ENCODE data around the gene AK8.
"Not testable (repeated sequence)": the region's sequence is repeated elsewhere in the genome, so short reads cannot be mapped to it uniquely, and the experiment has no call there.

The AK8 gene

GRCh38 chr9:132795511-132796303, 82.4 kb downstream of the AK8 start:
- DNase-seq: no peak

GRCh38 chr9:132794730-132795380, 83.2 kb downstream of the AK8 start:
- DNase-seq: peak; percentile 6

- no peak for DNase-seq
These were observed 84.2 kb downstream of the AK8 start for GRCh38 chr9:132793606-132794580.

- DNase-seq: no peak
These were observed 85.5 kb downstream of the AK8 start for GRCh38 chr9:132792547-132792946.

GRCh38 chr9:132791699-132792240, 86.3 kb downstream of the AK8 start:
- no peak for DNase-seq

DNA sequence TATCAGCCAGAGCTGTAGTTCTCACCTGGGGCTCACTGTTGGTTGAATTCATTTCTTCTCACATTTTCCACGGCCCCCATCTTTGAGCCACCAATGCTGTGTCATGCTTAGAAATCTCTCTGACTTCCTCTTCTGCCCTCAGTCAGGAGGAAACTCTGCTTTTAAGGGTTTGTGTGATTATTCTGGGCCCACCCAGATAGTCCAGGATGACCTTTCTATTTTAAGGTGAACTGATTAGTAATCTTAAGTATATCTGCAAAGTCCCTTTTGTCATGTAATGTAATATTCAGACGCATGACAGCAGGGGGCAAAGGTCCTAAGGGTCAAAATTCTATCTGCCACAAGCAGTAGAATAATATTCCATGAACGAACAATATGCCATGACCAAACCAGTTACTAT, 88.4 kb downstream of the AK8 start:
- no peak for DNase-seq

DNA sequence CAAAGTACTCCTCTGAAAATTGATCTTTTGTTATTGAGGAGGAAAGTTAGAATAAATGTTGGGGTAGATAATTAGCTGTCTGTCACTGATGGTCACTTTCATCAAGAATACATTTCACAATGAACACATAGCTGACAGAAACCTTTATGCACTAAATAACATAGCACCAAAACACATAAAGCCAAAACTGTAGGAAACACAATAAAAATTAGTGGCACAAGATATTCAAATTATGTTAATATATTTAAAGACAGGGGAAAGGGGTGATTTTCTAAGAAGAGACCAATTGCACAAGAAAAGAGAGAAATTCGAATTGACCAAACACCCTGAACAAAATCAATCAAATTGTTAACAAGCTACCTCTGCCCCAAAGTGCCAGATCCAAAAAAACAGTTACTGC, 89.7 kb downstream of the AK8 start:
- DNase-seq: no peak

DNA sequence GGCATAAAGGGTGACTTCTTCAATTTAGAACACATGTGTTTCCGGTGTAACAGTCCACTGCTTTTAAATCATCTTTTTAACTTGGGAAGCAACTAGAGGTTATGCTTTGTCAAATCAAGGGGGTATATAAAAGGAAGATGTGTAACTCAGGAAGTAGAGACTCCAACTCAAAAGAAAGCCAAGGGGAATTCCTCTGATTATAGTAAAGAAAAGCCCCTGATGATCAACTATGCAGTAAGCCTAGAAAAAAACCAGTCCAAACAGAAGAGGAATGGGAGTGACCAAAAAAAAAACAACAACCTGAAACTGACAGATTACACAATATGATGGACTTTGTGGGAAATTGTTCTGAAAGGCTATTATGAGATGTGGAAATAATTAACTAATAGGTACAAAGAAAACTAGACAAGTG, 90.3 kb downstream of the AK8 start:
- no peak for DNase-seq

GRCh38 chr9:132784286-132784830, 93.7 kb downstream of the AK8 start:
- no peak for DNase-seq

DNA sequence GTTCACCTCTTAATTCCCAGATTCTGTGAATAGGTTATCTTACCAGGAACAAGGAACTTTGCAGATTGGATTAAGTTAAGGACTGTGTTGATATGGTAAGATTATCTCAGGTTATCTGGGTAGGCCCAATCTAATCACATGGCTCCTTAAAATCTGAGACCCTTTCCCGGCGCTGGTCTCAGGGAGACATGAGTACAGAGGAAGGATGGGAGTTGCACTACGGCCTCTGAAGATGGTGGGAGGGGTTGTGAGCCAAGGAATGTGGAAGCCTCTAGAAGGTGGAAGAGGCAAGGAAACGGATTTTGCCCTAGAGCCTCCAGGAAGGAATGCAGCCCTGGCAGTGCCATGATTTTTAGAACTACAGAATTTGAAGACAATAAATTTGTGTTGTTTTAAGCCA, 95.1 kb downstream of the AK8 start:
- no peak for DNase-seq

DNA sequence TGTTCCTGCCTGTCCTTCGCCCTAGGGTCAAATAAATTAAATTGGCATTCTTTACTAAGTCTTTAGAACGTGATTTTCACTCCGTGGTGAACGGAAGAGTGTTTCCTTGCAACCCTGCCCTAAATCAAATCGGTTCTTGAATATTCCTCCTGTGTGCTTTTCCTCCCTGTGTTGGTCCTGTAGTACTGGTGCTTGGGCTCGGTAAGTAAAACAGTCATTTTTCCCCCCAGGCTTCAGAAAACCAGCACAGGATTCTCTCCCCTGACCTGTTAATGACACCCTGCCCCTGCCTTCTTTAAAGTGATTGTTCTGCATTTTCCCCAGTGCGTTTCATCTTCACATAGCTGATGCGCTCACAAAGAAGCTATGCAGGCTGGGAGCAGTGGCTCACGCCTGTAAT, 96.0 kb downstream of the AK8 start:
- no peak for DNase-seq

- DNase-seq: no peak
These were observed 97.7 kb downstream of the AK8 start for GRCh38 chr9:132780230-132781007.

DNA sequence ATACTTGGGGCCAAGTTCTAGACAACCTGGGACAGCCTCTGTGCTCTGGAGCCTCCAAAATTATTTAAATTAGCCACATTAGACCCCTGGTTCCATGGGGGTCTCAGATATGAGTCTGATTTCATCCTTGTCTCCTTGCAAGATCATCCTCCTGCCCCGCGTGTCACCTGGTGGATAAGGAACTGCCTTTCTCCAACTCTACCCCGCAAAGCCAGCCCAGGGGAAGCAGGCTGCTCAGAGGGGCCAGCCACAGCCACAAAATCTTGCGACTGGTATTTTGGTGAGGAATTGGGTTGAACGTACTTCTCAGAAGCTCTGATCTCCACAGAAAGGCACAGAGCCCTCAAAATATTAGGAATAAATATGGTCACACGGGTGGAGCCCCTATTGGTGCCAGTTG, 101.2 kb downstream of the AK8 start:
- no peak for DNase-seq

DNA sequence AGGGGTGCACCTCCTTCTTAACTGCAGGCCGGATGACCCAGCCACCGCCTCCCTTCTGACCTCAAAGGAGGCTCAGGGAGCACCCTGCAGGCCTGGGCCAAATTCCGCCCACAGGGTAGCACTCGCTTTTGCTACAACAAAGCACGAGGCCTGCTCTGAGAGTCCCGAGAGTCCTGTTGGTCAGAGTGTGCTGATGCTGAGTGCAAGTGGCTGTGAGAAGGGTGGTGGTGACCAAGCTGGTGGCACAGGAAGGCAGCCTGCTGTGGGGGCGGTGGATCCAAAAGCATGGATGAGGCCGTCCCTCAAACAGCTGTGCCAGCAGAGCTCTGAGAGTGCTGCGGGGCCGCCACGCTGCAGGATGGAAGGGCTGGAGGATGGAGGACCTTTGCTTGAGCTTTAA, 101.8 kb downstream of the AK8 start:
- no peak for DNase-seq

DNA sequence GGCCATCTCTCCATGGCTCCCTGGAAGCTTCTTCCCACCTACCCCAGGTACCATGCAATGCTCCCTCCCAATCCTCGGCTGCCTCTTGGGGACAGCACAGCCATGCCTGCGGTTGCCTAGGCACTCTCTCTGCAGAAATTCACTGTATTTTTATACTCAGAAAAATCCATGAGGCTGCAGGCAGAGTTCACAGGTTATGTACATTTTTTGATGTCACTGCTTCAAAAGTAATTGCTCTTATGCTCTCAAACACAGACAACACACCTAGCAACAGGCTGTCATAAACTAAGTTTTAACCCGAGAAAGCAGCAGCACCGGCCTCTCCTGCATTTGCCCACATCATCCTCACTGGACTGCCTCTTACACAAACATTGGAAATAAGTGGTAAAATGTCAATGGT, 102.4 kb downstream of the AK8 start:
- no peak for DNase-seq

DNA sequence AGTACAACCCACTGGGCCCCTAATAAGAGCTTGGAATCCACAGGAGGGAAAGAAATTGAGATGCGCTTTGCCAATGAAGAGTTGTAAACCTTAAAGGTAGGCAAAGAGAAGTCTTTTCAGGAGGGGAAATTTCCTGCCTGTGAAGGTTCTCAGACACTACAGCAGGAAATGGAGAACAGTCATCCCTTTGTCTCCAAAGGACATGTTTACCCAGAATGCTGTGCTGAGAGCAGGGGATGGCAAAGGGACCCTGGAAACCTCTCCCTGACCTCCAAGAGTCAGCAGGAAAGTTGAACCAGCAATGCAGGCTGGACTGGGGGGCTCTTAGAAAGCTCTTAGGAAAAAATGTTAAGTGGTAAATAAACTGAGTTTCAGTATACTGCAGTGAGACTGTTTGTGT, 103.2 kb downstream of the AK8 start:
- DNase-seq: no peak

DNA sequence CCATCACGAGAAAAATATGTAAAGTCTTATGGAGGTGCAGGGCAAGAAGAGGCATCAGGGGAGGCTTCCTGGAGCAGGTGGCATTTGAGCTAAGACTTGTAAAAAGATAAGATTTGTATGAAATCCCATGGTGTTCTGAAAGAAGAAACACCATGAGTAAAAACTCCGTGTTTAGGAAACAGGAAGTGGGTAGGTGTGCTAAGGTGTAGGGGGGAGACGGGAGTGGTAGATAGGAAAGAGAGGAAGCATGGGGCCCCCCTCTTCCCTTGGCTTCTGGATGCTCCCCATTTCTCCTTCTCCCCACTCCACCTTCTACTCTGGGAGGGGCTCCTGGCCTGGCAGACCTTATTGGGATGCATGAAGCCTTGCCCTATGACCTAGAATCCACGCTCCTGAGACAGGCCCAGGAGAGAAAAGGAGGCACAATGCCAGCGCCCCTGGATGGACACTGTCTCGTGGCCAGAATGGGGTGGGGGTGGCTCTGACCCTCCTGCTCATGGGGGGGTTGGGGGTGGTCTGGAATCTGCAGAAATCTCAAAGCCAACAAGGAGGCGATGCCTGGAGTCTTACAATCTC, 104.2 kb downstream of the AK8 start:
- DNase-seq: no peak

DNA sequence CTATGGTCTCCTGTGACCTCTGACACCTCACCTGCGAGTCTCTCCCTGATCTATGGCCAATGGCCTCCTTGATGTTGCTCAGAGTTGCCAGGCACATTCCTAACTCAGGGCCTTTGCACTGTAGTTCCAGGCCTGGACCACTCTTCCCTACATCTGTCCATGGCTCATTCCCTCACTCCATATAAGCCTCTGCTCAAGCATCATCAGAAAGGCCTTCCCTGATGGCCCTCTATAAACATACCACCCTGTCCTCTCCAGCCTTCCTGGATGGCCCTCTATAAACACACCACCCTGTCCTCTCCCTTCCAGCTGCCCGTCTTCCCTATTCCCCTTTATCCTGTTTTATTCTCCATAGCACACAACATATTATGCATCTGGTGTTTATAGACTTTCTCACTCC, 105.0 kb downstream of the AK8 start:
- DNase-seq: no peak

DNA sequence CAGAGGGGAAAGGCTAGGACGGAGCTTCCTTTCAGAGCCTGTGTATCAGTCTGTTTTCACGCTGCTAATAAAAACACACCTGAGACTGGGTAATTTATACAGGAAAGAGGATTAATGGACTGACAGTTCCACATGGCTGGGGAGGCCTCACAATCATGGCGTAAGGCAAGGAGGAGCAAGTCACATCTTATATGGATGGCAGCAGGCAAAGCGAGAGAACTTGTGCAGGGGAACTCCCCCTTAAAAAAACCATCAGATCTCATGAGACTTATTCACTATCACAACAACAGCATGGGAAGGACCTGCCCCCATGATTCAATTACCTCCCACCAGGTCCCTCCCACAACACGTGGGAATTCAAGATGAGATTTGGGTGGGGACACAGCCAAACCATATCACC, 106.3 kb downstream of the AK8 start:
- DNase-seq: not testable (repeated sequence)

- DNase-seq: no peak
These were observed 107.2 kb downstream of the AK8 start for GRCh38 chr9:132770770-132771310.

All from NCI-H345 (cell line).